AG04450 (cell line): ENCODE measurements around the gene DZIP1L. TPM values are rescaled to one million over a fixed set of nuclear protein-coding genes. Genes with fewer than 3 reads are reported as not detected.
A peak's percentile ranks its signal among the peaks of the same experiment; 100 is the strongest.

Experiments used
- CTCF ChIA-PET: fragments of 300-600, 350-600 bp; formaldehyde crosslinking; extraction: SDS; loops from one replicate; lab custom pipeline; 2022; ENCODE audit warnings: antibody characterized with exemption, inconsistent platforms; lab: Charles Lee
- POLR2A ChIA-PET: fragments of 350-600 bp; formaldehyde crosslinking; extraction: SDS; loops from one replicate; lab custom pipeline; 2021; ENCODE audit warnings: antibody characterized with exemption, inconsistent platforms; lab: Yijun Ruan, JAX
- DNase-seq: peaks from one replicate; pipeline ENCODE4 v3.0.0-alpha.2; 2011; ENCODE audit warnings: low read depth, low spot score
- H3K27ac ChIP-seq: one replicate; pipeline ENCODE4 v1.5.1; 2012; ENCODE audit warnings: low read depth, low read length, control low read depth
- H3K27me3 ChIP-seq: one replicate; pipeline ENCODE4 v1.6.0; 2012; ENCODE audit warnings: low read length; ENCODE audit not compliant: control insufficient read depth, insufficient read depth
- H3K4me3 ChIP-seq: 2 replicates; pipeline ENCODE4 v1.5.1; 2011; ENCODE audit warnings: mild to moderate bottlenecking, low read depth, low read length, control low read depth
- H3K9me3 ChIP-seq: 2 replicates; pipeline ENCODE4 v1.5.1; 2012; ENCODE audit warnings: low read length; ENCODE audit not compliant: control insufficient read depth, insufficient read depth
- CTCF ChIP-seq: IDR thresholded peaks from 2 replicates; pipeline ENCODE4 v1.5.1; 2011; ENCODE audit warnings: low read depth, low read length, control low read depth, inconsistent platforms
- polyA plus RNA-seq: library from polyadenylated mRNA; depleted of rRNA; stranded (reverse); fragments of >200 nt; gene quantifications from 2 replicates; pipeline ENCODE4 v1.2.3, GENCODE V29; 2011

Gene DZIP1L
- polyA plus RNA-seq, 1 experiment, result 5.7 TPM

GRCh38 chr3:138047596-138048158 is 67.7 kb downstream of the DZIP1L start:
- no peak overlapping the region for H3K27ac ChIP-seq
- POLR2A ChIA-PET, result no interaction called here
- no peaks in the 10 kb centered on the region for H3K9me3 ChIP-seq
- no peak for TF ChIP-seq CTCF
- CTCF ChIA-PET, result interaction anchor here (0.7 kb wide), 1 partner anchor 947 kb away, joined by 5 read pairs; no protein-coding TSS in a partner anchor
- no peak for DNase-seq
- H3K27me3 ChIP-seq, result no peaks in the 10 kb centered on the region
- no peak overlapping the region for H3K4me3 ChIP-seq

- ChIA-PET POLR2A (no interaction called here), CTCF (interaction anchor here (0.7 kb wide), 1 partner anchor 946 kb away, joined by 5 read pairs; no protein-coding TSS in a partner anchor)
- Histone ChIP-seq H3K9me3 (no peaks in the 10 kb centered on the region), H3K4me3 (no peak overlapping the region), H3K27me3 (no peaks in the 10 kb centered on the region), H3K27ac (no peak overlapping the region)
- DNase-seq, result no peak
- TF ChIP-seq CTCF, result no peak
Measured at GRCh38 chr3:138046955-138047354, 68.5 kb downstream of the DZIP1L start.

- TF ChIP-seq CTCF, result no peak
- Histone ChIP-seq H3K4me3 (no peak overlapping the region), H3K27ac (no peak overlapping the region), H3K9me3 (no peaks in the 10 kb centered on the region), H3K27me3 (no peaks in the 10 kb centered on the region)
- ChIA-PET CTCF (no interaction called here), POLR2A (no interaction called here)
- no peak for DNase-seq
Measured at GRCh38 chr3:138046085-138046484, 69.3 kb downstream of the DZIP1L start.

- no peak for TF ChIP-seq CTCF
- ChIA-PET POLR2A (no interaction called here), CTCF (interaction anchor here (0.9 to 3.2 kb wide), 4 partner anchors 9 to 75 kb away, joined by 3 to 19 read pairs (median 4); partner anchors contain the start of gene DZIP1L)
- H3K27me3 ChIP-seq, result no peaks in the 10 kb centered on the region
- H3K4me3 ChIP-seq, result no peak overlapping the region
- H3K9me3 ChIP-seq, result no peaks in the 10 kb centered on the region
- peak; percentile 72 for DNase-seq
- peak overlapping the region; percentile 77 for H3K27ac ChIP-seq
Measured at GRCh38 chr3:138043266-138044029, 72.0 kb downstream of the DZIP1L start.

GRCh38 chr3:138042043-138042442 is 73.4 kb downstream of the DZIP1L start:
- POLR2A ChIA-PET, result no interaction called here
- no peak overlapping the region for H3K27ac ChIP-seq

More at GRCh38 chr3:138042043-138042442, 73.4 kb downstream of the DZIP1L start:
- TF ChIP-seq CTCF, result no peak
- Histone ChIP-seq H3K4me3 (no peak overlapping the region), H3K9me3 (no peaks in the 10 kb centered on the region), H3K27me3 (no peaks in the 10 kb centered on the region)
- peak; percentile 45 for DNase-seq
- CTCF ChIA-PET, result interaction anchor here (1.0 to 3.2 kb wide), 3 partner anchors 9 to 73 kb away, joined by 3 to 19 read pairs (median 4); partner anchors contain the start of gene DZIP1L
